ENCODE results near the gene CEP135.

The CEP135 gene

GRCh38 chr4:56028165-56028564, 79.4 kb downstream of the CEP135 start:
- no peak overlapping the region for H3K27ac ChIP-seq
- no peaks in the 10 kb centered on the region for H3K9me3 ChIP-seq (ENCODE audit: severe bottlenecking)
- H3K27me3 ChIP-seq (ENCODE audit: insufficient read depth, low read depth, severe bottlenecking), result no peaks in the 10 kb centered on the region
- H3K4me3 ChIP-seq (ENCODE audit: low read depth, low read length), result no peak overlapping the region
- peaks cover 37% of the 10 kb centered on the region for H3K36me3 ChIP-seq
- TF ChIP-seq CTCF (IDR thresholded peaks at IDR 0.05; ENCODE audit: low read depth, low read length), result no peak
- no peak for DNase-seq

- Histone ChIP-seq H3K27me3 (ENCODE audit: insufficient read depth, low read depth, severe bottlenecking) (no peaks in the 10 kb centered on the region), H3K36me3 (no peaks in the 10 kb centered on the region), H3K9me3 (ENCODE audit: severe bottlenecking) (no peaks in the 10 kb centered on the region), H3K4me3 (ENCODE audit: low read depth, low read length) (no peak overlapping the region), H3K27ac (no peak overlapping the region)
- DNase-seq, result no peak
- TF ChIP-seq CTCF (IDR thresholded peaks at IDR 0.05; ENCODE audit: low read depth, low read length), result no peak
Observed at GRCh38 chr4:56038487-56039162, 89.9 kb downstream of the CEP135 start.

- Histone ChIP-seq H3K9me3 (ENCODE audit: severe bottlenecking) (no peaks in the 10 kb centered on the region), H3K27me3 (ENCODE audit: insufficient read depth, low read depth, severe bottlenecking) (no peaks in the 10 kb centered on the region), H3K4me3 (ENCODE audit: low read depth, low read length) (no peak overlapping the region), H3K27ac (no peak overlapping the region), H3K36me3 (no peaks in the 10 kb centered on the region)
- TF ChIP-seq CTCF (IDR thresholded peaks at IDR 0.05; ENCODE audit: low read depth, low read length), result no peak
- no peak for DNase-seq
Observed at GRCh38 chr4:56040842-56041241, 92.1 kb downstream of the CEP135 start.

- DNase-seq, result no peak
- Histone ChIP-seq H3K4me3 (ENCODE audit: low read depth, low read length) (no peak overlapping the region), H3K27me3 (ENCODE audit: insufficient read depth, low read depth, severe bottlenecking) (no peaks in the 10 kb centered on the region), H3K36me3 (no peaks in the 10 kb centered on the region), H3K27ac (no peak overlapping the region), H3K9me3 (ENCODE audit: severe bottlenecking) (no peaks in the 10 kb centered on the region)
- TF ChIP-seq CTCF (IDR thresholded peaks at IDR 0.05; ENCODE audit: low read depth, low read length), result no peak
Observed at GRCh38 chr4:56042225-56042624, 93.5 kb downstream of the CEP135 start.

- no peak for TF ChIP-seq CTCF (IDR thresholded peaks at IDR 0.05; ENCODE audit: low read depth, low read length)
- no peak for DNase-seq
Observed at GRCh38 chr4:56048383-56048701, 99.6 kb downstream of the CEP135 start.

More at GRCh38 chr4:56048383-56048701, 99.6 kb downstream of the CEP135 start:
- Histone ChIP-seq H3K4me3 (ENCODE audit: low read depth, low read length) (peak overlapping the region; percentile 53), H3K9me3 (ENCODE audit: severe bottlenecking) (no peaks in the 10 kb centered on the region), H3K36me3 (peaks cover 9% of the 10 kb centered on the region), H3K27me3 (ENCODE audit: insufficient read depth, low read depth, severe bottlenecking) (no peaks in the 10 kb centered on the region), H3K27ac (peak overlapping the region; percentile 98)

Data from WERI-Rb-1 (cell line).